NCI-H1092 (cell line): ENCODE data around the gene OR6B2.

Experiments
- DNase-seq: peaks from one replicate; lab custom pipeline; 2025; lab: John Stamatoyannopoulos, UW

The OR6B2 gene

GRCh38 chr2:240041363-240041762, 11.1 kb upstream of the OR6B2 start:
- DNase-seq: no peak

GRCh38 chr2:240037358-240037757, 7.1 kb upstream of the OR6B2 start:
- no peak for DNase-seq

- DNase-seq: no peak
These were observed 3.1 kb upstream of the OR6B2 start for GRCh38 chr2:240033330-240033678.

- no peak for DNase-seq
These were observed 2.4 kb upstream of the OR6B2 start for GRCh38 chr2:240032406-240033329.

- DNase-seq: no peak
These were observed 5.5 kb downstream of the OR6B2 start for GRCh38 chr2:240024766-240025165.

GRCh38 chr2:240023792-240024191, 6.4 kb downstream of the OR6B2 start:
- DNase-seq: no peak

- DNase-seq: peak; percentile 13
These were observed 8.6 kb downstream of the OR6B2 start for GRCh38 chr2:240021488-240022104.

- no peak for DNase-seq
These were observed 12.0 kb downstream of the OR6B2 start for GRCh38 chr2:240018071-240018750.

GRCh38 chr2:240014327-240014726, 15.9 kb downstream of the OR6B2 start:
- no peak for DNase-seq

GRCh38 chr2:240013343-240013742, 16.9 kb downstream of the OR6B2 start:
- DNase-seq: no peak

GRCh38 chr2:240002983-240003382, 27.2 kb downstream of the OR6B2 start:
- DNase-seq: no peak

GRCh38 chr2:240000671-240001070, 29.6 kb downstream of the OR6B2 start:
- no peak for DNase-seq

GRCh38 chr2:239997686-239998409, 32.4 kb downstream of the OR6B2 start:
- DNase-seq: no peak

GRCh38 chr2:239994086-239994485, 36.1 kb downstream of the OR6B2 start:
- no peak for DNase-seq

- no peak for DNase-seq
These were observed 36.9 kb downstream of the OR6B2 start for GRCh38 chr2:239993291-239993690.

- no peak for DNase-seq
These were observed 38.4 kb downstream of the OR6B2 start for GRCh38 chr2:239991689-239992314.

GRCh38 chr2:239990966-239991365, 39.3 kb downstream of the OR6B2 start:
- DNase-seq: no peak

GRCh38 chr2:239985356-239985755, 44.9 kb downstream of the OR6B2 start:
- DNase-seq: no peak

- no peak for DNase-seq
These were observed 45.6 kb downstream of the OR6B2 start for GRCh38 chr2:239984421-239985194.

GRCh38 chr2:239983004-239983778, 47.0 kb downstream of the OR6B2 start:
- no peak for DNase-seq
